Heart left ventricle (tissue), 13 donors: ENCODE data around the gene SMAD4.

Experiments
- CTCF ChIP-seq, 12 donors: fragments of 200-600 bp; sonication (generic) in 4 of 12; IDR thresholded peaks; one replicate each; pipeline versions ENCODE4 v1.5.0 to v1.8.0; 2018 to 2022; ENCODE audit warnings: antibody characterized with exemption in 12 of 12, mild to moderate bottlenecking in 5 of 12
- POLR2A ChIP-seq, 2 donors: fragments of 450-650 bp; IDR thresholded peaks; one replicate each; pipeline ENCODE4 v1.6.1; 2017; ENCODE audit warnings: antibody characterized with exemption in 2 of 2, mild to moderate bottlenecking in 2 of 2, moderate library complexity in 2 of 2
- donor health status: ischemic (EF 13 %, LVEDD 7.1; RV severe dilation, severe dysfunction).
- donor health status: DM: no; HTN: yes; CAD: no.
- donor health status: DM: no; HTN: no; CAD: no.
- donor health status: ischemic (EF 25% LVEDD 6.9; RV normal size, moderate dysfunction).
- donor health status: ischemic (EF 25% LVEDD 5.7; RV mildly dilated, moderate dysfunction).
- donor health status: ischemic (EF 35%, LVEDD 5.7; RV mildly dilated, moderate dysfunction).
- donor health status: nonischemic (EF 11% LVEDD 7.7; RV severe dilation, severe dysfunction).
- donor health status: DM: yes; HTN: yes; CAD: no.
- donor health status: PGD.
- donor health status: ischemic (EF 29% LVEDD 5.4; RV normal size, mild dysfunction).
- donor health status: nonischemic (EF 23%, LVEDD 6.1; RV moderate dilation, normal function).

DNA sequence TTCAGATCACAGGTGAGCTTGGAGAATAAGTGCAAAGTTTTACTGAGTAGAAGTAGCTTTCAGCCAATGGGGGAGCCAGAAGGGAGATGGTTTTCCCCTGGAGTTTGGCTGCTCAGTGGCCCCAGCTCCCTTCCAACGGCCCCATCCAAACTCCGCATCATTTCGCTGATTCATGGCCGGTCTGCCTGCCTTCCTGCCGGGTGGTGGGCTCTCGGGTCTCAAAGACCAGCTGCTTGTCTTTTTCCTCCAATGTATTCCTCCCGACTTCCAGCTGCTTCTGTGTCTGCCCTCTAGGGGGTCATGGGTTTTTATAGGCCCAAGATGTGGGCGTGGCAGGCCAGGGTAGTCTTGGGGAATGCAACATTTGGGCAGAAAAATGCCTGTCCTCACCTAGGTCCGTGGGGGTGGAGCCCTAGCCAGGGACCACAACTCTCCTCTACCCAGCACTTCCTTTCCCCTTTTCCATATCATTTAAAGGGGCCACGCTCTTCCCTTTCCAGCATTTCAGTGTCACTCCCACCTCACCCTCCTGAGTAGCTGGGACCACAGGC, 94.0 kb downstream of the SMAD4 start:
- TF ChIP-seq CTCF (IDR thresholded peaks at IDR 0.05), result no peak
- no peak for TF ChIP-seq POLR2A (IDR thresholded peaks at IDR 0.05)
